ENCODE results near the gene PCP4L1.

GRCh38 chr1:161309868-161310267, 51.3 kb downstream of the PCP4L1 start, which contains the start of gene MPZ:
- TF ChIP-seq CTCF (IDR thresholded peaks at IDR 0.05) (no peak), POLR2A (IDR thresholded peaks at IDR 0.05) (no peak)
